Adrenal gland (tissue), 12 donors: ENCODE data around the gene LAMA5. TPM values are rescaled to one million over a fixed set of nuclear protein-coding genes. Genes with fewer than 3 reads are reported as not detected.

Experiments used
- DNase-seq, 7 donors: peaks; one replicate each; pipeline ENCODE4 v3.0.0-alpha.2; 2019 to 2020
- H3K27ac ChIP-seq, 5 donors: fragments of 200-600 bp; sonication (generic) in 4 of 5; 1 replicate in 3 of 5; 2 replicates in 2 of 5; pipeline versions ENCODE4 v1.5.1 to v1.8.0; 2016 to 2020; ENCODE audit warnings: mild to moderate bottlenecking in 1 of 5
- H3K27me3 ChIP-seq: fragments of 200-600 bp; 2 replicates; pipeline ENCODE4 v1.8.0; 2021
- H3K36me3 ChIP-seq, 2 donors: fragments of 200-600 bp; replicated peaks in 1 of 2; 1 replicate in 1 of 2; 2 replicates in 1 of 2; pipeline versions ENCODE4 v1.5.1 to v1.8.0; 2018 to 2022
- H3K4me1 ChIP-seq, 2 donors: fragments of 200-600 bp; replicated peaks in 1 of 2; 1 replicate in 1 of 2; 2 replicates in 1 of 2; pipeline versions ENCODE4 v1.5.1 to v1.8.0; 2018 to 2021
- H3K4me3 ChIP-seq, 4 donors: fragments of 200-600 bp; sonication (generic) in 3 of 4; one replicate each; pipeline ENCODE4 v1.5.1; 2016 to 2018
- H3K9me3 ChIP-seq, 3 donors: fragments of 200-600 bp; sonication (generic) in 1 of 3; replicated peaks in 1 of 3; 1 replicate in 2 of 3; 2 replicates in 1 of 3; pipeline versions ENCODE4 v1.5.1 to v1.8.0; 2016 to 2021
- POLR2A ChIP-seq, 2 donors: fragments of 450-650 bp; IDR thresholded peaks; one replicate each; pipeline ENCODE4 v1.6.1; 2017; ENCODE audit warnings: antibody characterized with exemption in 2 of 2, mild to moderate bottlenecking in 2 of 2, moderate library complexity in 1 of 2
- WGBS, 4 donors: extraction: QIAGEN DNeasy Blood & Tissue Kit in 2 of 4; methylation state at CpG; one replicate each; pipeline versions ENCODE4 v1.1.5 to v1.1.7; 2013 to 2017; 5-methylcytosine and 5-hydroxymethylcytosine counted together
- intact Hi-C, 2 donors: fragments of 100-400 bp; cut with DNase I; formaldehyde crosslinking; loops; one replicate each; pipeline versions ENCODE4 v1.14.1 to v1.15.0; 2022 to 2023
- polyA plus RNA-seq, 3 donors: library from polyadenylated mRNA; stranded (reverse); fragments of 200-250 nt in 2 of 3; fragments of 350-450 nt in 1 of 3; fragmentation: Illumina TruSeq in 1 of 3; extraction: RNeasy Lipid Tissue Mini Kit (QIAGEN cat#74804) in 1 of 3; gene quantifications; one replicate each; pipeline ENCODE4 v1.2.3, GENCODE V29; 2013 to 2014
- total RNA-seq, 9 donors: library from RNA; depleted of rRNA in 4 of 9; stranded (reverse); fragments of >200 nt in 4 of 9; fragments of 120-200 nt in 1 of 9; fragmentation: NEBNext Ultra II Directional in 1 of 9; extraction: Animal tissue kit (Norgen Biotek cat#: 25700) in 1 of 9; gene quantifications; one replicate each; pipeline versions ENCODE4 v1.1.0 to v1.2.4, GENCODE V29; 2013 to 2023
- TF ChIP-seq, protein P1 (sequence below), 6 experiments: fragments of 450-650 bp in 4 of 6; fragments of 200-600 bp in 2 of 6; sonication (generic) in 1 of 6; IDR thresholded peaks; 1 replicate in 5 of 6; 2 replicates in 1 of 6; pipeline versions ENCODE4 v1.5.1 to v1.8.0; 2016 to 2021; ENCODE audit warnings: antibody characterized with exemption in 6 of 6, mild to moderate bottlenecking in 2 of 6, moderate library complexity in 1 of 6
- donor health status: healthy with polysubstance abuse.
- donor health status: Bipolar disorder and iron deficiency.
- donor health status: DM: yes; HTN: yes; CAD: no.
- donor health status: DM: no; HTN: no; CAD: no.
- donor health status: DM: no; HTN: no; CAD: no.
- donor health status: DM: yes; HTN: yes; CAD: no.

The LAMA5 gene
- total and polyA plus RNA-seq, 12 donors, result 2.0 to 537 (median 100) TPM

DNA sequence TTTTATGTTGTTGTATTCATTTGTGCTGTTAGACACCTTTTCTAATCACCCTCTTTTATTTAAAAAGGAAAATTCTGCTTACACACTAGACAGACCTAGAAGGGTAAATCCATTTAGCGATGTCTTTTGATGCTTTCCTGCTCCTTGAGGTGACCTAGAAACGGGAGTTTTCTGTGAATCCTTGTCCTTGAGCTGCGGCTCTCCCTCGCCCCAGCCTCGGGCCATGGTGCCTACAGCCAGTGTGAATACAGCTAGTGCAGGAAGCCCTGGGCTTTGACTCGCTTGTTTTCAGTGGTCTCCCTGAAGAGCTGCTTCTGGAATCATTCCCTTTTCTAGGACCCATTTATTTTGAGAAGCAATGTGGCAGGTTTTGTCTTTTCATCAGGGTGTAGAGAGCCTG is 82.0 kb downstream of the LAMA5 start:
- TF ChIP-seq, protein P1, sequence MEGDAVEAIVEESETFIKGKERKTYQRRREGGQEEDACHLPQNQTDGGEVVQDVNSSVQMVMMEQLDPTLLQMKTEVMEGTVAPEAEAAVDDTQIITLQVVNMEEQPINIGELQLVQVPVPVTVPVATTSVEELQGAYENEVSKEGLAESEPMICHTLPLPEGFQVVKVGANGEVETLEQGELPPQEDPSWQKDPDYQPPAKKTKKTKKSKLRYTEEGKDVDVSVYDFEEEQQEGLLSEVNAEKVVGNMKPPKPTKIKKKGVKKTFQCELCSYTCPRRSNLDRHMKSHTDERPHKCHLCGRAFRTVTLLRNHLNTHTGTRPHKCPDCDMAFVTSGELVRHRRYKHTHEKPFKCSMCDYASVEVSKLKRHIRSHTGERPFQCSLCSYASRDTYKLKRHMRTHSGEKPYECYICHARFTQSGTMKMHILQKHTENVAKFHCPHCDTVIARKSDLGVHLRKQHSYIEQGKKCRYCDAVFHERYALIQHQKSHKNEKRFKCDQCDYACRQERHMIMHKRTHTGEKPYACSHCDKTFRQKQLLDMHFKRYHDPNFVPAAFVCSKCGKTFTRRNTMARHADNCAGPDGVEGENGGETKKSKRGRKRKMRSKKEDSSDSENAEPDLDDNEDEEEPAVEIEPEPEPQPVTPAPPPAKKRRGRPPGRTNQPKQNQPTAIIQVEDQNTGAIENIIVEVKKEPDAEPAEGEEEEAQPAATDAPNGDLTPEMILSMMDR (IDR thresholded peaks at IDR 0.05), result no peak
- TF ChIP-seq POLR2A (IDR thresholded peaks at IDR 0.05), result no peak
- H3K36me3 ChIP-seq, result peaks cover 0 to 76% of the 10 kb centered on the region in 2 donors
- H3K4me1 ChIP-seq, result no peaks in the 10 kb centered on the region
- H3K27me3 ChIP-seq, result no peaks in the 10 kb centered on the region
- intact Hi-C loops, result no loop called here
- no peak for DNase-seq
- no peak overlapping the region for H3K4me3 ChIP-seq
- WGBS, 4 donors, result 47 to 67% (median 55%) methylated on average over 6 of the region's 6 CpGs
- H3K27ac ChIP-seq, result no peak overlapping the region
- H3K9me3 ChIP-seq, result no peaks in the 10 kb centered on the region

DNA sequence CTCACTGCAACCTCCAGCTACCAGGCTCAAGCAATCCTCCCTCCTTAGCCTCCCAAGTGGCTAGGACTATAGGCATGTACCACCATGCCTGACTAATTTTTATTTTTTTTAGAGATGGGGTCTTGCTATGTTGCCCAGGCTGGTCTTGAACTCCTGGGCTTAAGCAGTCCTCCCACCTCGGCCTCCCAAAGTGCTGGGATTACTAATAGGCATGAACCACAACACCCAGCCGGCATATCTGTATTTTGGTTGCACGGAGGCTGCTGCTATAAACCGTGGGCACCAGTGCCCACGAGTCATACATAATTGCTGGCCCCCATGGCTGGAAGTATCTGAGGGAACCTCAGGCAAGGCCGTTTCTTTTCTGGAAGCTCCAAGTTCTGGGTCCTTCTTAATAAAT is 82.7 kb downstream of the LAMA5 start:
- WGBS, 4 donors, result 79 to 86% (median 81%) methylated on average over 4 to 6 of the region's 6 CpGs
- H3K36me3 ChIP-seq, result peaks cover 0 to 77% of the 10 kb centered on the region in 2 donors
- no peak for DNase-seq
- H3K27me3 ChIP-seq, result no peaks in the 10 kb centered on the region
- TF ChIP-seq, protein P1 (IDR thresholded peaks at IDR 0.05), result no peak
- TF ChIP-seq POLR2A (IDR thresholded peaks at IDR 0.05), result no peak
- H3K27ac ChIP-seq, result no peak overlapping the region
- no peak overlapping the region for H3K4me3 ChIP-seq
- intact Hi-C loops, result no loop called here
- no peaks in the 10 kb centered on the region for H3K4me1 ChIP-seq
- H3K9me3 ChIP-seq, result no peaks in the 10 kb centered on the region

DNA sequence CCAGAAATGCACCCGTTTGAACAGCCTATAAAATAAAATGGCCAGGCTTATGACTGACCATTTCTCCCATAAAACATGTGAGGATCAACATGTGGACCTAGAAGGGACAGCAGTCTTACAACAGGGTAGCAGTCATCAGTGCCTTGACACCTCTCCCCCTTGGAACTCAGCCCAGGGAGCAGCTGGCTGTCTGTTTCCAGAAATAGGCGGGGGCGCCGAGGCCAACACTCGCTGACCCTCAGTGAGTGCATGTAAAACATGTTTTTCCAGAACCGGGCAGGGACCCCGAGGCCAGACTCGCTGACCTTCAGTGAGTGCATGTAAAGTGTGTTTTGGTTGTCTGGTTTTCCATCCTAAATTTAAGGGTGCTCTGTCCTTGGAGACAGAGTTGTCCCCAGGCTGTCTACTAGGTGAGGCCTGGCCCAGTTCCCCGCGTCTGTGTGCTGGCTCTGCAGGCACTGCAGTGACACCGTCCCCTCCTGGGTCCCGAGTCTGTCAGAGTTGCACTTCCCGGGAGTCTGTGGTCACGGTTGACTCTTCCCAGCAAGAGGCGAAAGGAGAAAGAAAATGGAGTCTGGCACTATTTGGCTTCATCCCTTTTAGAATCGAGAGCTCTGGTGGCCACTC is 84.1 kb downstream of the LAMA5 start:
- H3K4me1 ChIP-seq, result no peaks in the 10 kb centered on the region
- peak in 6 of 7 donors; percentile 58 to 80 (median 66) for DNase-seq
- intact Hi-C loops, result no loop called here
- H3K36me3 ChIP-seq, result peaks cover 0 to 77% of the 10 kb centered on the region in 2 donors
- no peaks in the 10 kb centered on the region for H3K9me3 ChIP-seq
- TF ChIP-seq, protein P1 (IDR thresholded peaks at IDR 0.05), result no peak
- no peak for TF ChIP-seq POLR2A (IDR thresholded peaks at IDR 0.05)
- H3K4me3 ChIP-seq, result no peak overlapping the region
- H3K27me3 ChIP-seq, result no peaks in the 10 kb centered on the region
- WGBS, 4 donors, result 53 to 67% (median 57%) methylated on average over 14 to 16 of the region's 16 CpGs
- peak overlapping the region in 1 of 5 donors; percentile 49 for H3K27ac ChIP-seq

- WGBS, 4 donors, result 94 to 96% (median 95%) methylated on average over 7 of the region's 7 CpGs
- H3K9me3 ChIP-seq, result no peaks in the 10 kb centered on the region
- intact Hi-C loops, result no loop called here
- TF ChIP-seq, protein P1 (IDR thresholded peaks at IDR 0.05), result no peak
- TF ChIP-seq POLR2A (IDR thresholded peaks at IDR 0.05), result no peak
- H3K36me3 ChIP-seq, result peaks cover 0 to 70% of the 10 kb centered on the region in 2 donors
- no peak overlapping the region for H3K4me3 ChIP-seq
- DNase-seq, result no peak
- H3K27ac ChIP-seq, result no peak overlapping the region
- H3K4me1 ChIP-seq, result no peaks in the 10 kb centered on the region
- H3K27me3 ChIP-seq, result no peaks in the 10 kb centered on the region
Measured at GRCh38 chr20:62282103-62282502, 85.0 kb downstream of the LAMA5 start.
